DOHH2 (cell line): ENCODE data around the gene CPN2.

Source experiments
- H3F3A ChIP-seq: fragments of 200-600 bp; sonication (generic), shearing (Covaris generic); 2 replicates; pipeline ENCODE4 v1.6.0; 2016; ENCODE audit warnings: antibody characterized with exemption, mild to moderate bottlenecking; ENCODE audit not compliant: control insufficient read depth, insufficient read depth
- H3K27ac ChIP-seq: fragments of 200-600 bp; sonication (generic); 2 replicates; pipeline ENCODE4 v1.5.1; 2014; ENCODE audit warnings: low read depth, mild to moderate bottlenecking, low read length, moderate library complexity
- H3K27me3 ChIP-seq: fragments of 200-600 bp; sonication (generic); 2 replicates; pipeline ENCODE4 v1.6.1; 2014; ENCODE audit warnings: mild to moderate bottlenecking, low read length, mixed read lengths; ENCODE audit not compliant: control insufficient read depth
- H3K36me3 ChIP-seq: fragments of 200-600 bp; sonication (generic); 2 replicates; pipeline ENCODE4 v1.6.1; 2014; ENCODE audit warnings: mild to moderate bottlenecking, low read length, moderate library complexity, mixed read lengths; ENCODE audit not compliant: control insufficient read depth
- H3K4me1 ChIP-seq: fragments of 200-600 bp; sonication (generic); 2 replicates; pipeline ENCODE4 v1.6.1; 2014; ENCODE audit warnings: mild to moderate bottlenecking, low read length, mixed read lengths; ENCODE audit not compliant: control insufficient read depth
- H3K4me2 ChIP-seq: fragments of 200-600 bp; sonication (generic); 2 replicates; pipeline ENCODE4 v1.6.0; 2014; ENCODE audit warnings: mild to moderate bottlenecking, low read length, moderate library complexity
- H3K4me3 ChIP-seq: fragments of 200-600 bp; sonication (generic); 2 replicates; pipeline ENCODE4 v1.5.1; 2014; ENCODE audit warnings: mild to moderate bottlenecking, low read length, mixed read lengths
- H3K79me2 ChIP-seq: fragments of 200-600 bp; sonication (generic); 2 replicates; pipeline ENCODE4 v1.6.1; 2014; ENCODE audit warnings: mild to moderate bottlenecking, low read length, mixed read lengths; ENCODE audit not compliant: control insufficient read depth
- H3K9me2 ChIP-seq: fragments of 200-600 bp; sonication (generic); replicated peaks from 2 replicates; pipeline ENCODE4 v1.6.1; 2014; ENCODE audit warnings: mild to moderate bottlenecking, low read length, mixed read lengths; ENCODE audit not compliant: control insufficient read depth
- H3K9me3 ChIP-seq: fragments of 200-600 bp; sonication (generic); 2 replicates; pipeline ENCODE4 v1.6.1; 2014; ENCODE audit warnings: antibody characterized with exemption, low read length, mixed read lengths; ENCODE audit not compliant: control insufficient read depth, insufficient read depth
- H4K20me1 ChIP-seq: fragments of 200-600 bp; sonication (generic); 2 replicates; pipeline ENCODE4 v1.6.0; 2014; ENCODE audit warnings: low read depth, mild to moderate bottlenecking, antibody characterized with exemption, low read length, moderate library complexity; ENCODE audit not compliant: control insufficient read depth, insufficient read depth
- CTCF ChIP-seq: fragments of 200-600 bp; sonication (generic); IDR thresholded peaks from one replicate; pipeline ENCODE4 v1.5.1; 2014; ENCODE audit warnings: antibody characterized with exemption, mild to moderate bottlenecking, low read depth, low read length; ENCODE audit not compliant: poor library complexity, severe bottlenecking
- EZH2phosphoT487 ChIP-seq: fragments of 200-600 bp; sonication (generic); IDR thresholded peaks from 2 replicates; pipeline ENCODE4 v1.6.1; 2017; ENCODE audit warnings: borderline replicate concordance, mild to moderate bottlenecking, antibody characterized with exemption, low read length, moderate library complexity, mixed read lengths

Gene CPN2

GRCh38 chr3:194386648-194387047 lies 35.5 kb upstream of the CPN2 start:
- Histone ChIP-seq H4K20me1 (no peaks in the 10 kb centered on the region), H3K4me2 (no peak overlapping the region), H3K9me2 (no peaks in the 10 kb centered on the region), H3K4me1 (no peaks in the 10 kb centered on the region), H3K79me2 (no peaks in the 10 kb centered on the region), H3K36me3 (no peaks in the 10 kb centered on the region), H3K27ac (no peak overlapping the region), H3K27me3 (0 out of 2 replicates have a peak, but pooled peaks cover 2% of the 10 kb centered on the region), H3K9me3 (no peaks in the 10 kb centered on the region), H3K4me3 (no peak overlapping the region), H3F3A (no peaks in the 10 kb centered on the region)
- TF ChIP-seq CTCF (no peak), EZH2phosphoT487 (no peak)

DNA sequence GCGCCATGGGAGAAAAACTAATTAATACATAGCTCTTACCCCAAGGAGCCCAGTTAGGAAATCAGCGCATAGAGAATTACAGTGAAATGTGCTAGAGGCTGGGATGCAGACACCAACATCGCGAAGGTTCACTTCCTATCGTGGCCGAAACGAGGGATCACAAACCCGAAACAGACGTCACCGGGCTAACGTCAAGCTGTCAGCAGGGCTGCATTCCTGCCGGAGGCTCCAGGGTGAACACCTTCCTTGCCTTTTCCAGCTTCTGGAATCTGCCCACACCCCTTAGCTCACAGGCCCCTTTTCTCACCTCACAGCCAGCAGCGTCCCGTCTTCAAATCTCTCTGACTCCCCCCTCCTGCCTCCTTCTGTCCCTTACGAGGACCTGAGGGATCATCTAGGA lies 34.9 kb upstream of the CPN2 start:
- H3K4me1 ChIP-seq = no peaks in the 10 kb centered on the region
- no peaks in the 10 kb centered on the region for H3F3A ChIP-seq
- no peaks in the 10 kb centered on the region for H3K36me3 ChIP-seq
- no peaks in the 10 kb centered on the region for H3K9me3 ChIP-seq
- no peak overlapping the region for H3K4me2 ChIP-seq
- H4K20me1 ChIP-seq = no peaks in the 10 kb centered on the region
- H3K27ac ChIP-seq = no peak overlapping the region
- TF ChIP-seq EZH2phosphoT487 (no peak), CTCF (no peak)
- no peaks in the 10 kb centered on the region for H3K9me2 ChIP-seq
- no peak overlapping the region for H3K4me3 ChIP-seq
- H3K27me3 ChIP-seq = 0 out of 2 replicates have a peak, but pooled peaks cover 2% of the 10 kb centered on the region
- H3K79me2 ChIP-seq = no peaks in the 10 kb centered on the region

- no peak overlapping the region for H3K4me2 ChIP-seq
- no peaks in the 10 kb centered on the region for H3F3A ChIP-seq
- H3K4me3 ChIP-seq = no peak overlapping the region
- H3K9me3 ChIP-seq = no peaks in the 10 kb centered on the region
- no peak for TF ChIP-seq CTCF
- TF ChIP-seq EZH2phosphoT487 = no peak
- H3K4me1 ChIP-seq = no peaks in the 10 kb centered on the region
- H3K27ac ChIP-seq = no peak overlapping the region
- no peaks in the 10 kb centered on the region for H3K9me2 ChIP-seq
- no peaks in the 10 kb centered on the region for H3K36me3 ChIP-seq
- 0 out of 2 replicates have a peak, but pooled peaks cover 2% of the 10 kb centered on the region for H3K27me3 ChIP-seq
- H4K20me1 ChIP-seq = no peaks in the 10 kb centered on the region
- no peaks in the 10 kb centered on the region for H3K79me2 ChIP-seq
These were observed 33.5 kb upstream of the CPN2 start for GRCh38 chr3:194384569-194385001.
